ENCODE data around the gene DIS3L2.
"Not testable (repeated sequence)": the region's sequence is repeated elsewhere in the genome, so short reads cannot be mapped to it uniquely, and the experiment has no call there.

DIS3L2 gene

DNA sequence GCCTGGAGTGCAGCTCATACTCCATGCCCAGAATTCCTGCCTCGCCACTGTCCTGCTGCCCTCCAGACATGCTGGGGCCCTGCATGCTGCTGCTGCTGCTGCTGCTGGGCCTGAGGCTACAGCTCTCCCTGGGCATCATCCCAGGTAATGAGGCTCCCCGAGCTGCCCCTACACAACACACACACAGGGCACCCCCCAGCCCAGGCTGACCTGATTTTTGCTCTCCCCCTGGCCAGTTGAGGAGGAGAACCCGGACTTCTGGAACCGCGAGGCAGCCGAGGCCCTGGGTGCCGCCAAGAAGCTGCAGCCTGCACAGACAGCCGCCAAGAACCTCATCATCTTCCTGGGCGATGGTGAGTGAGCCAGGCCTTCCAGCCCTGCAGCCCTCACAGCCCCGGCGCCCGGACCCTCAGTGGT is 417.2 kb downstream of the DIS3L2 start, which contains the start of gene ALPP:
Gene ALPP (plus strand): TSS at position 17 of the 417 bp plus-strand sequence. CDS start 52 bp downstream, at position 69.
- not testable (repeated sequence) for DNase-seq

GRCh38 chr2:232379610-232380590 is 418.4 kb downstream of the DIS3L2 start:
- not testable (repeated sequence) for DNase-seq

DNA sequence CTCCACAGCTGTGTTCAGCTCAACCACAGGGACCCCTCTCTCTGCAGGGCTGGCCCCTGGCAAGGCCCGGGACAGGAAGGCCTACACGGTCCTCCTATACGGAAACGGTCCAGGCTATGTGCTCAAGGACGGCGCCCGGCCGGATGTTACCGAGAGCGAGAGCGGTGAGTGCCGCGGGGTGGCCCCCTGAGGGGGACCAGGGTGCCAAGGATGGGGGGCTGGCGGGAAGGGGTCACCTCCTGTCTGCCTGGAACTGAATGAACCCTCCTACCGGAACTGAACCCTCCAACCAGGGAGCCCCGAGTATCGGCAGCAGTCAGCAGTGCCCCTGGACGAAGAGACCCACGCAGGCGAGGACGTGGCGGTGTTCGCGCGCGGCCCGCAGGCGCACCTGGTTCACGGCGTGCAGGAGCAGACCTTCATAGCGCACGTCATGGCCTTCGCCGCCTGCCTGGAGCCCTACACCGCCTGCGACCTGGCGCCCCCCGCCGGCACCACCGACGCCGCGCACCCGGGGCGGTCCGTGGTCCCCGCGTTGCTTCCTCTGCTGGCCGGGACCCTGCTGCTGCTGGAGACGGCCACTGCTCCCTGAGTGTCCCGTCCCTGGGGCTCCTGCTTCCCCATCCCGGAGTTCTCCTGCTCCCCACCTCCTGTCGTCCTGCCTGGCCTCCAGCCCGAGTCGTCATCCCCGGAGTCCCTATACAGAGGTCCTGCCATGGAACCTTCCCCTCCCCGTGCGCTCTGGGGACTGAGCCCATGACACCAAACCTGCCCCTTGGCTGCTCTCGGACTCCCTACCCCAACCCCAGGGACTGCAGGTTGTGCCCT is 419.9 kb downstream of the DIS3L2 start:
- DNase-seq: not testable (repeated sequence)

GRCh38 chr2:232382331-232383225 is 421.1 kb downstream of the DIS3L2 start:
- no peak for DNase-seq

DNA sequence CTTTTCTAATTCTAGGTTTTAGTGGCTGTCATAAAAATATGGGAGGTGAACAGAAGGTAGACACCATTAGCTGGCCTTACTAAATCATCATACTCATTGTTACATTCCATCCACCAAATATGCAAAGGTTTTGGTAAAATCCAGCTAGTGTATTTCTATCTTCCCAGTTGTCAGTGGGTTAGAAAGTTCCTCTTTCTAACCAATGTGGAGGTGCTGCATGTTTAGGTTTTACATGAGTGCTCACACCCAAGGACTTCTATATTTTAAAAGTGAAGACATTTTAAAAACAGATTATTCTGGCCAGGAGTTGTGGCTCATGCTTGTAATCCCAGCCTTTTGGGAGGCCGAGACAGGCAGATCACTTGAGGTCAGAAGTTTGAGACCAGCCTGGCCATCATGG is 423.0 kb downstream of the DIS3L2 start:
- no peak for DNase-seq

DNA sequence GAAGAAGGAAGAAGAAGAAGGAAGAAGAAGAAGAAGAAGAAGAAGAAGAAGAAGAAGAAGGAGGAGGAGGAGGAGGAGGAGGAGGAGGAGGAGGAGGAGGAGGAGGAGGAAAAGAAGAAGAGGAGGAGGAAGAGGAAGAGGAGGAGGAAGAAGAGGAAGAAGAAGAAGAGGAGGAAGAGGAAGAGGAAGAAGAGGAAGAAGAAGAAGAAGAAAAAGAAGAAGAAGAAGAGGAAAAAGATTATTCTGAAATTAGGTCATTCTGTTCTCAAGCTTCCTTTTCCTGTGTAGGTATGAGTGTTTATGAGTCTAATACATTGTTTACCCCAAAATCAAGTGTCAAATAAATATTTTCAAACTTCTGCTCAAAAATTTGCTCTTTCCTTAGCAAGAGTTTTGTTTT is 423.5 kb downstream of the DIS3L2 start:
- DNase-seq: not testable (repeated sequence)

DNA sequence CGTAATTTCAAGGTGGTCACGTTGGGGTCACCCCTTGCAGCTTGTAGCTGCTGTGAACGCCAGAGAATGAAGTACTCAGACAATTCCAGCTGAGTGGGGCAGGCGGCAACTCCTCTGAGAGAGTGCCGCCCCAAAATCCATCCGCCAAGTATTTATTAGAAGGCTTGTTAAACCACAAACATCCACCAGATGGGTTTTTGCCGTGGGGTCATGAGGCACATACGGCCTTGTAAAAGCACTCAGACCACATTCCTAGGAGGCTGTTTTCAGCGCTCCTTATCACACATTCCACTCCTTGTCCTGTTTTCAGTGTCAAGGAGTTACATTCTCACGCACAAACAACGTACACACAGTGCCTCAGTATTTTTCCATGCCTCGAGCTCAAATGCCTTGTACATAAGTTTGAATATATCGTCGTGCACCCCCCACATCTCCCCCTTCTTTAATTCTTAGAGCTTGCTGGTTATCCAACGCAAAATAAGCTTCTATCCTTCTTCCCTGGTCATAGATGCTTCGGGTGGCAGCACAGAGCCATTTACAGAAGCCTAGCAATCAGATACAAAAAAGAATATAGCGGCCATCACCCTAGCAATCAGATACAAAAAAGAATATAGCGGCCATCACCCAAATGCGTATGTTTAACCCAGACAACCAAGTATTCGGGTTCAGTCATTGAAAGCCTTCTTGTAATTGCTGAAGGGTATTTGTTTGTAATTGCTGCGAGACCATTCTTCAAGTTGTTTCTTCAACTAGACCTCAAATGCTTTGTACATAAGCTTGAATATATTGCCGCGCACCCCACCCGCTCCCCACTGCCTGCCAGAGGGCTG is 424.4 kb downstream of the DIS3L2 start:
- no peak for DNase-seq

DNA sequence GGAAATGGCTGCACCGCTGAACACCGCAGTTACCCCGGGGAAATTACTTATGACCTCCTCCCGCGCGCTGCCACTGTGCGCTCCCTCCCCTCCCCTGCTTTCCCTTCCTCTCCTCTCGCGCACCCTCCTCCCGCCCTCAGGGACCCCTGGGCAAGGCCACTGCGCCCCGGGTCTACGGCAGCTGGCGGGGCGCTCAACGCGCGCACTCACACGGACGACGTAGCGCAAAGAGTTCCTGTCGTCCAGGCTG is 424.9 kb downstream of the DIS3L2 start:
- no peak for DNase-seq

Measured in NCI-H1930 (cell line).